GM19397 (cell line): ENCODE results near the gene FBXO27.
"Not testable (repeated sequence)": the region's sequence is repeated elsewhere in the genome, so short reads cannot be mapped to it uniquely, and the experiment has no call there.

ENCODE experiments used
- ATAC-seq: cut with Tn5 transposase; IDR thresholded peaks from one replicate; pipeline ENCODE4 v1.9.1; 2021; ENCODE audit warnings: mild to moderate bottlenecking, moderate library complexity; ENCODE audit not compliant: unreplicated experiment

Gene FBXO27

DNA sequence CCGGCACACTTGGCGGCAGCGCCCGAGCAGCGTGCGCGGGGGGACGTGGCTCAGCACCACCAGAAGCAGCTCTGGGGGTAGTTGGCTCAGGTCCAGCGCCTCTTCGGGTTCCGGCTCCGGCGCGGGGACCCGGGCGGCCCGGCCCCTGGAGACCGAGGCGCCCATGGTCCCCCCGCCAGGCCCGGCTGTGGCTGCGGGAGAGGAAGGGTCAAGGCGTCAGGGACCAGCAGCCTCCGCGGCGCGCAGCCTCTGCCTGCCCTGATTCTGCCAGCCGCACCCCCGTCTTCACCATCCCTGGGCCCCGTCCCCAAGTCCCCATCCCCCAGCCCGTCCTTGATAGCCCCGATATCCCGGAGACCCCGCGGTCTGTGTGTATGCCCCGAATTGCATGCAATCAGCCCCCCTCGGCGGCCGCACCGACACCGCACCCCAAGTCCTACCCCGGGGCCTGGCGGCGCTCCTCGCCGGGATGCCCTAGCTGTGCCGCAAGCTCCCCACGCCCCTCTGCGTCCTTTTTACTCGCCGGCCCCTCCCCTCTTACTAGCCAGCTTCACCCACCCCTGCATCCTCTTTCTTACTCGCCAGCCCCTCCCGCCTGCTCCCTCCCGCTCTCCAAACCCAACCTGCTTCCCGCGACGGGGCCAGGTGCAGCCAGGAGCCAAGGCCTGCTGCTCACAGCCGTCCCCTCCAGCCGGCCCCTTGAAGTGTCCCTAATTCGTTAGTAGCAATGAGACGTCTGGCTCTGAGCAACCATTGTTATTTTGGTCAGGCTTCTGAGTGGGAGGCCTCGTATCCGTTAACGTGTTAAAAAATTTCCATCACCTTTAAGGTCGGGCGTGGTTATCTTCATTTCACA lies at the start of gene FBXO27:
FBXO27 (minus strand) TSS at position 487 of the 856 bp plus-strand sequence; CDS start at position 165, 322 bp downstream.
- ATAC-seq, result no peak

DNA sequence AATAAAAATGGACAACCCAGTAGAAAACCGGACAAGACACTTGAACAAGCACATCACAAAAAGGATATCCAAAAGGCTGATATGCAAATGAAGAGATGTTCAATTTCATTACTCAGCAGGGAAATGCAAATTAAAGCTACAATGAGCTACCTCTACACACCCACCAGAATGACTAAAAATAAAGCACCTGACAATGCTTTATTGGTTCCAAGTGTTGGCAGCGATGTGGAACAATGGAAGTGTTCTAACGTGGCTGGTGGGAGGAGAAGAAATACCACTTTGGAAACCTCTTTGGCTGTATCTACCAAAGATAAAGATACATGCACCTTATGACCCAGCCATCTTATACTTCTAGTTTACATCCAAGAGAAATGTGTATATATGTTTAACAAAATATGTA lies 48.1 kb upstream of the FBXO27 start:
- no peak for ATAC-seq

- ATAC-seq, result no peak
Observed at GRCh38 chr19:39078436-39079200, 46.3 kb upstream of the FBXO27 start.

GRCh38 chr19:39077323-39077722 lies 45.0 kb upstream of the FBXO27 start:
- ATAC-seq, result no peak

GRCh38 chr19:39074942-39075341 lies 42.6 kb upstream of the FBXO27 start:
- no peak for ATAC-seq

DNA sequence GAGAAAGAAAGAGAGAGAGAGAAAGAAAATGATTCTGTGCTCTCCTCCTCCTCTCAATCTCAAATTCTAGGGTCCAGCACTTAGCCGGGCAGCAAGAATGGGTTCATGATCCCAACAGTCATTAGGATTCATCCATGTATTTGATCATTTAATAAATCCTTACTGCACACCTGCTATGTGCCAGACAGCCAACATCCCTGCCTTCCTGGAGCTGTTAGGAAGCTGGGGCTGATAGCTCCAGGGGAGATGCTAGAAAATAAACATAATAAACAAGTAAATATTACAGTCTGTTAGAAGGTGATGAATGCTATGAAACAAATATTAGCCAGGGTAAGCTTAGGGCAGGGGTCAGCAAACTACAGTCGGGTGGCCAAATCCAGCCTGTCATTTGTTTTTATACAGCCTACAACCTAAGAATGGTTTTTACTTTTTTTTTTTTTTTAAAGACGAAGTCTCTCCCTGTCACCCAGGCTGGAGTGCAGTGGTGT lies 41.9 kb upstream of the FBXO27 start:
- no peak for ATAC-seq

- no peak for ATAC-seq
Observed at GRCh38 chr19:39070888-39071287, 38.5 kb upstream of the FBXO27 start.

GRCh38 chr19:39068259-39068658 lies 35.9 kb upstream of the FBXO27 start:
- ATAC-seq, result not testable (repeated sequence)

GRCh38 chr19:39067104-39067503 lies 34.8 kb upstream of the FBXO27 start:
- no peak for ATAC-seq

DNA sequence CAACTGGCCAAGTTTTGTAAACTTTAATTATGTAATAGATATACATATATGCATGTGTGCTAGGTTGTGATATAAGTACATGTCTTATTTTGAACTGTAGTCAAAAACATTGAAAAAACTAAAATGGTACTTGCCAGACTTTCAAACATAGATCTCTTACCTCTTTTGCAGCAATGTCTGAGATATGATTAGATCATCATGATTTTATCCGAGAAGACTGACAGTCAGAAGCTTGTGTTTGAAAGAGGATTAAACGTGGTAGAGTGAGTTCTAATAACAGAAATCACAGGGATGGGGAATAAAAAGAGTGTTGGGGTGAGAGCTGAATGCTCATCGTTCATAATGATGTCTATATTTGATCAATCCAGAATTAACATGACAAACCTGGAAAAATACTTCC lies 33.6 kb upstream of the FBXO27 start:
- no peak for ATAC-seq

GRCh38 chr19:39064405-39064804 lies 32.1 kb upstream of the FBXO27 start:
- no peak for ATAC-seq

- no peak for ATAC-seq
Observed at GRCh38 chr19:39060171-39060570, 27.8 kb upstream of the FBXO27 start.

- no peak for ATAC-seq
Observed at GRCh38 chr19:39059302-39059701, 27.0 kb upstream of the FBXO27 start.

- no peak for ATAC-seq
Observed at GRCh38 chr19:39057615-39058014, 25.3 kb upstream of the FBXO27 start.

DNA sequence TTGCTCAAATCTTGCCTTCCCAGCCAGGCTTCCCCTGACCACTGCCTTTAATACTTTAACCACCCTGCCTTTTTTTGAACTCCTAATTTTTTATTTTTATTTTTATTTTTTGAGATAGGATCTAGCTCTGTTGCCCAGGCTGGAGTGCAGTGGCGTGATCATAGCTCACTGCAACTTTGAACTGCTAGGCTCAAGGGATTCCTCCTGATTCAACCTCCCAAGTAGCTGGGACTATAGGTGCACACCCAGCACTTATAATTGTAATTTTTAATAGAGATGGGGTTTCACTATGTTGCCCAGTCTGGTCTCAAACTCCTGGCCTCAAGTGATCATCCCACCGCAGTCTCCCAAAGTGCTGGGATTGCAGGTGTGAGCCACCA lies 21.7 kb upstream of the FBXO27 start:
- no peak for ATAC-seq

DNA sequence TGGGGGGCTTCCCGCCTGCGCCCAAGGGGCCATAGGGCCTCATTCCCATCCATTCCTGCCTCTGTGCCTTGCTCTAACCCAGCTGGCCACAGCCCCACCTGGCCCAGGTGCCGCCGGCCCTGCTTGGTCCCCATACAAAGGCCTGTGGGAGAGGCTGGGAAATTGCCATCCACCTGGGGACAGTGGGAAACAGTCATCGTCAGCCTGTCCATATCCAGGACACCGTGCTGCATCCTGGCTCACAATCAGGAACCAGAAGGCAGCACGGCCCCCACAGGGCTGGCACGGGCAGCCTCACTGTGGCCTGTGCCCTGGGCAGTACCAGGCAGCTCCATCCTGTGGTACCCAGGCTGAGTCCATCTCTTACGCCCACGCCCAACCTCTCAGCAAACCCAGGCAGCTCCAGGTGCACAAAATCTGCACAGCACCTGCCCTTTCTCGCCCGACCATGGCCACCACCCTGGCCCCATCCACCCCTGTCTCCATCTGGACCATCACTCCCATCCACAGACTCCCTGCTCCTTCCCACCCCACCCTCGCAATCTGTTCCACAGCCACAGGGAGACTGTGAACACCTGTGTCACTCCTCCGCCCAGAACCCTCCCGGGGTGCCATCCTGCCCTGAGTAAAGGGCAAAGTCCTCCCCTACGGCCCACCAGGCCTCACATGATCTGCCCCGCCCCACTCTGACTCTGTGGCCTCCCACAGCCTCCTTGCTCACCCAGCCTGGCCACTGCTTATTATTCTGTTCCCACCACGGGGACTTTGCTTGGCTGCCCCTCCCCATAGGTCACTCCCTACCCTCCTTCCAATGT lies 21.1 kb upstream of the FBXO27 start:
- no peak for ATAC-seq

DNA sequence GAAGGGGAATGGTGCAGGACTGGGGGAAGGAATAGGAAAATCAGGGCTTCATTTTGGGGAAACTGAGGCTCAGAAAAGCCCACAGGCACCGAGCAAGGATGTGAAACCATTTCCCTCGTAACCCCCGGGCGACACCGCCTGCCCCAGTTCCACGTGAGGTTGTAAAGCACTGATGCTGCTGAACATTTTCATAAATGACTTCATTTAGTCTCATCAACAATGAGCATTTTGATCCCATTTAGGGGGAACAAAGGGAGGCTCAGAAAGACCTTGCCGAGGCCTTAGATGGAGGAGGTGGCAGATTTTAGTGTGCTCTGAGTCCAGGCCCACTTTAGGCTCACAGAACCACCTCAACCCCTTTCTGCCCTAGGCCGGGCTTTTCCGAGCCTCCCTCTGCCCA lies 20.5 kb upstream of the FBXO27 start:
- ATAC-seq, result no peak

DNA sequence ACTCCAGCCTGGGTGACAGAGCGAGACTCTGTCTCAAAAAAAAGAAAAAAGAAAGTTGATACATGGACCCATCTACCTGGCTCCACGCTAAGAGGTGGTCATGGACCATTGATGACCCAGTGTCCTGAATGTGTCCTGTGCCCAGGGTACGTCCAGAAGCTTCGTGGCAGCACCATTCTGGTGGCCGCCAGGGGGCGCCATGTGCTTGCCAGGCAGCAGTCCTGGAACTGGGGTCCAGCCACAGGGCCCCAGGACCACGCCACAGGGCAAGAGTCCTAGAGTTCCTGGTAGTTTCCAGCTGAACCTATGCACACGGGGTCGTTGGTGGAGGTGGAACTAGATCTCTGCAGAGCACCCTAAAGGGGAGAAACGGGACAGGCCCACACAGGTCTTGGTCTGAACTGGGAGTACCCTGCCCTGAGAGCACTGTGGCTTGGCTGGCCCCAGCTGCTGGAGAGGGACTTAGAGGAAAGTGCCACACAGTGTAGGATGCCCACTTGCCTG lies 19.9 kb upstream of the FBXO27 start:
- ATAC-seq, result no peak

GRCh38 chr19:39047073-39047472 lies 14.7 kb upstream of the FBXO27 start:
- no peak for ATAC-seq

DNA sequence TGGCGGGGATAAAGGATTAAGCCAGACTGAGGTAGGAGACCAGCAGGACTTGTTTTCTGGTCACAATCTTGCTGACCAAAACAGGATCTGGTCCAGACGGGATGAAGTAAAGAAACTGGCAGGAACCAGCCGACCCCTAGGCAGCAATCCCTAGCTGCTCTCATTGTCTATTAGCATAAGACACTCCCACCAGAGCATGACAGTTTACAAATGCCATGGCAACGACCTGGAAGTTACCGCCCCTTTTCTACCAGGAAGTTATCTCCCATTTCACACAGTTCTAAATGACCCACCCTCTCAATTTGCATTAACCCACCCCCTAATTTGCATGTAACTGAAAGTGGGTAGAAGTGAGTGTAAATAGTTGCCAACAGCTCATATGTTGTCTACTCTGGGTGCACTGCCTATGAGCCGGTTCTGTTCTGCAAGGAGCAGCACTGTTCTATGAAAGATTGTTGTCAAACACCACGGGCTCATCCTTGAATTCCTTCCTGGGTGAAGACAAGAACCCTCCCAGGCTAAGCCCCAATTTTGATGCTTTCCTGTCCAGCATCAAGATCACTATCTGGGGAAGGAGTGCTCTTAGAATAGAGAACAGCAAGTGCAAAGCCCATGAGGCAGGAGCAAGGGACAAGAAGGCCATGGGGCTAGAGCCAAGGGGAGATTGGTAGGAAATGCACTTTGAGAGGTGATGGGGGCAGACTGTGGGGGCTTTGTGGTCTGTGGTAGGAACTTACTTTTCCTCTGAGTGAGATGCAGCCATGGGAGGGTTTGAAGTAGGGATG lies 13.9 kb upstream of the FBXO27 start:
- no peak for ATAC-seq
